ENCODE results near the gene CAMK1D. TPM values are rescaled to one million over a fixed set of nuclear protein-coding genes. Genes with fewer than 3 reads are reported as not detected.

Gene CAMK1D
- total RNA-seq, 1 donor, result 11.2 TPM

DNA sequence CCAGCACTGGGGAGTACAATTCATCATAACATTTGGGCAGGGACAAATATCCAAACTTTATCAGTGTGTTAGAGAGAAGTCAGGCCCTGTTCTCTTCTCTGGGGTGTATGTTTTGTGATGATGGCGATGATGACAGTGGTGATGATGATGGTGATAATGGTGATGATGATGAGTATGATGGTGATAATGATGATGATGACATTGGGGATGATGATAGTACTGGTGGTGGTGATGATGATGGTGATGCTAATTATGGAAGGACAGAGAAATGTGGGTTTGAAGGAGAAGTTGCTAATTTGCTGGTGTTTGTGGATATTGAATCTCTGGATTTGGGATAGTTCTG, 64.0 kb downstream of the CAMK1D start:
- Histone ChIP-seq H3K79me2 (ENCODE audit: insufficient read depth, low read length) (no peaks in the 10 kb centered on the region), H3K36me3 (ENCODE audit: insufficient read depth, low read length) (no peaks in the 10 kb centered on the region), H2AFZ (ENCODE audit: low read length) (no peak overlapping the region), H3K4me2 (ENCODE audit: insufficient read depth, low read length) (no peak overlapping the region), H3K27ac (ENCODE audit: low read depth, low read length) (no peak overlapping the region), H3K4me1 (ENCODE audit: insufficient read depth, low read length) (peaks cover under 1% of the 10 kb centered on the region), H3K9me3 (ENCODE audit: low read depth, low read length) (no peaks in the 10 kb centered on the region), H3K4me3 (ENCODE audit: insufficient read depth, low read length) (no peak overlapping the region), H3K27me3 (ENCODE audit: insufficient read depth, low read length) (no peaks in the 10 kb centered on the region), H4K20me1 (ENCODE audit: insufficient read depth, low read length) (no peaks in the 10 kb centered on the region)
- TF ChIP-seq, protein P1, sequence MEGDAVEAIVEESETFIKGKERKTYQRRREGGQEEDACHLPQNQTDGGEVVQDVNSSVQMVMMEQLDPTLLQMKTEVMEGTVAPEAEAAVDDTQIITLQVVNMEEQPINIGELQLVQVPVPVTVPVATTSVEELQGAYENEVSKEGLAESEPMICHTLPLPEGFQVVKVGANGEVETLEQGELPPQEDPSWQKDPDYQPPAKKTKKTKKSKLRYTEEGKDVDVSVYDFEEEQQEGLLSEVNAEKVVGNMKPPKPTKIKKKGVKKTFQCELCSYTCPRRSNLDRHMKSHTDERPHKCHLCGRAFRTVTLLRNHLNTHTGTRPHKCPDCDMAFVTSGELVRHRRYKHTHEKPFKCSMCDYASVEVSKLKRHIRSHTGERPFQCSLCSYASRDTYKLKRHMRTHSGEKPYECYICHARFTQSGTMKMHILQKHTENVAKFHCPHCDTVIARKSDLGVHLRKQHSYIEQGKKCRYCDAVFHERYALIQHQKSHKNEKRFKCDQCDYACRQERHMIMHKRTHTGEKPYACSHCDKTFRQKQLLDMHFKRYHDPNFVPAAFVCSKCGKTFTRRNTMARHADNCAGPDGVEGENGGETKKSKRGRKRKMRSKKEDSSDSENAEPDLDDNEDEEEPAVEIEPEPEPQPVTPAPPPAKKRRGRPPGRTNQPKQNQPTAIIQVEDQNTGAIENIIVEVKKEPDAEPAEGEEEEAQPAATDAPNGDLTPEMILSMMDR (IDR thresholded peaks at IDR 0.05; ENCODE audit: extremely low read depth, low read depth, low read length), result no peak
- no peak for DNase-seq (ENCODE audit: insufficient read length, low spot score, missing footprints)

DNA sequence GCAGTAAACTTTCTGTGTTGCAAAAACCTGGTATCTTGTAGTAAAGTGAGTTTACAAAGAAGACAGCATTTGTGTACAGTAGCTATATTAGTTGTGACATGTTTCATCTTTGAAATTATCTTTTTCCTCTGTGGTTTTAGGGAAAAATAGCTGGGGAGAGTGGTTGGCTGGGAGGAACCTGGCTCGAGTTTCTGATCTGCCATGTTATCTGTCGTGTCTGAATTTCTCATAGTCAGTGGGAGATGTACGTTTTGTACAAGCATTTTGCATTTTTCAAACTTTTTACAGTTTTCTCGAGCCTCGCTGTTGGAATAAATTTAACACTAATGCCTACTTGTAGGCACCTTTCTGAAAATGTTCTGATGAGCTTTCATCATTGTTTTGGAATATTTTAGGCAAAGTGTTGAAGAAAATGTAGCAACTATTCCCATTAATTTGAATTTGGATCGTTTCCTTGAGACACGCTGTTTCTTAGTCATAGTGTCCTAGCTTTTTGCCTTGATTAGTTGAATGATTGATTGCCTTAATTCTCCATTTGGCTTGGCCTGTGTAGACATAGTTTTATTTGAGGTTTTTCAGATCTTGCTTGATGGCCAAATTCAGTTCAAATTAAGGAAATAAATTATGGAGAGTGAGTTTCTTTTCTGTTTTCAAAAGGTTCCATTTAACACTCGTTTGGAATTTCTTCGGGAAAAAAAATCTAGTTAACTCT, 65.1 kb downstream of the CAMK1D start:
- Histone ChIP-seq H3K4me1 (ENCODE audit: insufficient read depth, low read length) (peaks cover 11% of the 10 kb centered on the region), H3K27ac (ENCODE audit: low read depth, low read length) (no peak overlapping the region), H3K27me3 (ENCODE audit: insufficient read depth, low read length) (no peaks in the 10 kb centered on the region), H3K4me2 (ENCODE audit: insufficient read depth, low read length) (no peak overlapping the region), H3K9me3 (ENCODE audit: low read depth, low read length) (no peaks in the 10 kb centered on the region), H3K4me3 (ENCODE audit: insufficient read depth, low read length) (no peak overlapping the region), H2AFZ (ENCODE audit: low read length) (peak overlapping the region; percentile 44), H4K20me1 (ENCODE audit: insufficient read depth, low read length) (no peaks in the 10 kb centered on the region), H3K36me3 (ENCODE audit: insufficient read depth, low read length) (no peaks in the 10 kb centered on the region), H3K79me2 (ENCODE audit: insufficient read depth, low read length) (no peaks in the 10 kb centered on the region)
- DNase-seq (ENCODE audit: insufficient read length, low spot score, missing footprints), result no peak
- TF ChIP-seq, protein P1 (IDR thresholded peaks at IDR 0.05; ENCODE audit: extremely low read depth, low read depth, low read length), result no peak

DNA sequence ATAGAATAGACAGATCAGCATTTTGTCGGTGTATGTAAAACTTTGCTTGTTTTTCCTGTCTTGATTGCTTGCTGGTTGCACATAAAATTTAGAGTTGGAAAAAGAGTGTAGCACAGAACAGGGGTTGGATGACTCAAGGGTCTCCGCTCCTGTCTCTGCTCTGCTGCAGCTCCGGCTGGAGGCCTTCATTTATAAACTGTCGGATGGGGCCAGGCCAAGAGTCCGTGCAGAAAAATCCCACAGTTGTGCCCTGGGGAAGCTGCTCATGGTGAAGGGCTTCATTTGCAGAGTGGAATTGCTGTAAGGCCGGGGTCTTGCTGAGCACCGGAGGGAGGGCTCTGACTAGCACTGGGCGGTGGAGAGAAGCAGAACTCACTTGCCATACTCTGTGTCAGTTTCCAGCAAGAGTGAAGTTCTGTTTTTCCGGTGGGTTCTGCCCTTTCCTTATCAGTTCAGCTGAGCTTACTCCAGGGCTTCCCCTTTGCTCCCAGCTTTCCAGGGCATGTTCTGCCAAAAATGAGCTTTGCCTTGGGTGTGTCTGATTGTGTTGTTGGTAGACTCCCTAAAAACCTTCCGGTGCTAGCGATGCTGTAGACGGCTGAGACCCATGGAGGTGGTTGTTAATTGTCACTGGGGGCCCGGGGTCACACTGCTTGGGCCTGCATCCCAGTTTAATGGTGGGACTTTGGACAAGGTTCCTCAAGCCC, 67.2 kb downstream of the CAMK1D start:
- no peak for DNase-seq (ENCODE audit: insufficient read length, low spot score, missing footprints)
- Histone ChIP-seq H3K27me3 (ENCODE audit: insufficient read depth, low read length) (no peaks in the 10 kb centered on the region), H3K27ac (ENCODE audit: low read depth, low read length) (no peak overlapping the region), H3K79me2 (ENCODE audit: insufficient read depth, low read length) (no peaks in the 10 kb centered on the region), H3K4me3 (ENCODE audit: insufficient read depth, low read length) (no peak overlapping the region), H3K4me2 (ENCODE audit: insufficient read depth, low read length) (no peak overlapping the region), H3K36me3 (ENCODE audit: insufficient read depth, low read length) (no peaks in the 10 kb centered on the region), H2AFZ (ENCODE audit: low read length) (no peak overlapping the region), H3K4me1 (ENCODE audit: insufficient read depth, low read length) (peaks cover 20% of the 10 kb centered on the region), H4K20me1 (ENCODE audit: insufficient read depth, low read length) (no peaks in the 10 kb centered on the region), H3K9me3 (ENCODE audit: low read depth, low read length) (no peaks in the 10 kb centered on the region)
- TF ChIP-seq, protein P1 (IDR thresholded peaks at IDR 0.05; ENCODE audit: extremely low read depth, low read depth, low read length), result no peak

DNA sequence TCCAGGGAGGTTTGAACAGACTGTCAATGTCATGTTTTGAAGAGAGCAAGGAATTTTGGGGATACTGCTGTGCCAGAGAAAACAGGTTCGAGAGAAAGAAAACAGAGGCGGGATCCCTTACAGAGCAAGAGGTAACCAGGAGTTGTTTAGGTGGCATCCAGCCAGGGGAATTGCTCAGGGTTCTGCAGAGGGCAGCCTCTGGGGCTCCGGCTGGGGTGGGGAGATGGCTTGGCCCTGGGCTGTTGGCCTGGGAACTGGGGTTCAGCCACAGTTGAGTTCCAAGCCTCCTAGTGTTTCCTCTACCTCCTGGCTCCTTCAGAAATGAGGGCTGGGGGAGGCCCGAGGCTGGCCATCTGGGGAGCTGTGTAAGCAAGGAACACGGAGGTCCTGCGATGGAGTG, 68.0 kb downstream of the CAMK1D start:
- Histone ChIP-seq H3K4me1 (ENCODE audit: insufficient read depth, low read length) (peaks cover 20% of the 10 kb centered on the region), H2AFZ (ENCODE audit: low read length) (no peak overlapping the region), H4K20me1 (ENCODE audit: insufficient read depth, low read length) (no peaks in the 10 kb centered on the region), H3K79me2 (ENCODE audit: insufficient read depth, low read length) (no peaks in the 10 kb centered on the region), H3K27ac (ENCODE audit: low read depth, low read length) (no peak overlapping the region), H3K9me3 (ENCODE audit: low read depth, low read length) (no peaks in the 10 kb centered on the region), H3K27me3 (ENCODE audit: insufficient read depth, low read length) (no peaks in the 10 kb centered on the region), H3K4me2 (ENCODE audit: insufficient read depth, low read length) (no peak overlapping the region), H3K36me3 (ENCODE audit: insufficient read depth, low read length) (no peaks in the 10 kb centered on the region), H3K4me3 (ENCODE audit: insufficient read depth, low read length) (no peak overlapping the region)
- TF ChIP-seq, protein P1 (IDR thresholded peaks at IDR 0.05; ENCODE audit: extremely low read depth, low read depth, low read length), result no peak
- no peak for DNase-seq (ENCODE audit: insufficient read length, low spot score, missing footprints)

All from osteoblast (primary cell).